HG02852 (cell line): Measurements from ENCODE around the gene ARHGAP31.
"Not testable (repeated sequence)": the region's sequence is repeated elsewhere in the genome, so short reads cannot be mapped to it uniquely, and the experiment has no call there.

Experiments
- ATAC-seq: cut with Tn5 transposase; IDR thresholded peaks from one replicate; pipeline ENCODE4 v1.9.1; 2021; ENCODE audit warnings: mild to moderate bottlenecking, moderate library complexity; ENCODE audit not compliant: unreplicated experiment

The ARHGAP31 gene

GRCh38 chr3:119318876-119319275, 24.7 kb downstream of the ARHGAP31 start:
- no peak for ATAC-seq

DNA sequence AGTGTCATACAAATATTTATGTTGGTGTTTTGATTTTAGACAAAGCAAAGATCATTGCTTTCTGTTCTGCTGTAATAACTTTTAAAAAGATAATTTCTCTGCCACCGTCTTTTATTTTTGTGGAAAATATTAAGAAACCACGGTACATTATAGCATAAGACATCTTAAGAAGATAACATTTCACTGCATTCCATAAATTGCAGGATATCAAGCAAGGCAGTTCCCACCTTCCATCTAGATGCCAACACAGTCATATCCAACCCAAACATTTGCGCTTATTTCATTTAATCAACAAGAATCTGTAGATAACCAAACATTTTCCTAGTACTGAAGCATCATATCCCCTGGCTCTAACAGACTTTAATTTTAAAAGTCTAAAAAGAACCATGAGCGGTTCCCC, 25.1 kb downstream of the ARHGAP31 start:
- no peak for ATAC-seq

DNA sequence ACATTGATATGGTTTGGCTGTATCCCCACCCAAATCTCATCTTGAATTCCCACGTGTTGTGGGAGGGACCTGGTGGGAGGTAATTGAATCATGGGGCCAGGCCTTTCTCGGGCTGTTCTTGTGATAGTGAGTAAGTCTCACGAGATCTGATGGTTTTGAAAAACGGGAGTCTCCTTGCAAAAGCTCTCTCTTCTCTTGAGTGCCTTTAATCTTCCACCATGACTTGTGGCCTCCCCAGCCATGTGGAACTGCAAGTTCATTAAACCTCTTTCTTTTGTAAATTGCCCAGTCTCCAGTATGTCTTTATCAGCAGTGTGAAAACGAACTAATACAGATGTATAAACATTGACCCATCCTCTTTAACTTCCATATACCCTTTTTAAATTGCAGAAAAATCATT, 26.6 kb downstream of the ARHGAP31 start:
- not testable (repeated sequence) for ATAC-seq

GRCh38 chr3:119322021-119322834, 28.0 kb downstream of the ARHGAP31 start:
- ATAC-seq = peak; percentile 29

DNA sequence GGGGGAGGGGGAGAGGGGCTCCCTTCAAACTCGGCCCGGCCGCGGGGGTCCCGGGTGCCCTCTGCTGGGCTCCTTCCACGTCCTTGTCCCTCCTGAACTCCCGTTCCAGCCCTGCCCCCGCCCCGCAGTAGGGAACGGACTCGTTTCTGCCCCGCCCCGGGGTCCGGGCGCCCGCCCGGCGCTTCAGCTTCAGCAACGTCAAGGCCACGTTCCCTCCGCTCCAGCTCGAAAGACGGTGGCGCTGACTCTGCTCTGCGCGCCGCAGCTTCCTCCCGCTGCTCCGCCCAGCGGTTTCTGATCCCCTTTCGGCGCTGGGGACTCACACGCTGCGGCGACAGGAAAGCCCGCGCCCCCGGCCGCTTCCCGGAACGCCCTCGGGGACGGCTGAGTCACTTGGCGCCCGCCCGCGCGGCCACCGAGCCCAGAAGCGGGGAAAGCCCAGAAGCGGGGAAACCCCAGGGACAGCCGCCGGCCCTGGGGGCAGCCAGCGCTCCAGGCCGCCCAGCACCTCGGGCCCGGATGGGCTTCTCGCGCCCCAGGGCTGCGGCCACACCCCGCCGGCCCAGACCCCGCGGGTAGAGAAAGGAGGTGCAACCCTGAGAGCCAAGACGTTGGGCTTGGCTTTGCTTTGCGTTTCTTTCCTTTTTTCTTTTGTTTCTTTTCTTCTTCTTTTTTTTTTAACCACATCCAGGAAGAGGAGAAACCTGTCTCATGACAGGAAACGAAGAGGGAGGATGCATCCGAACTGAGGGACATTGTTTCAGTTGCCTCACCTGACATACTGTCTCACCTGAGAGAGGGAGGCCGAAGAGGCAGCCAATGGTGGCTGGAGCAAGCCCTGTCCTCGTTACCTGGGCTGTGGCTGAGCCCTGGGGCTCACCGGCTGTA, 28.9 kb downstream of the ARHGAP31 start:
- ATAC-seq = peak; percentile 85

- no peak for ATAC-seq
Observed at GRCh38 chr3:119323723-119324085, 29.5 kb downstream of the ARHGAP31 start.

DNA sequence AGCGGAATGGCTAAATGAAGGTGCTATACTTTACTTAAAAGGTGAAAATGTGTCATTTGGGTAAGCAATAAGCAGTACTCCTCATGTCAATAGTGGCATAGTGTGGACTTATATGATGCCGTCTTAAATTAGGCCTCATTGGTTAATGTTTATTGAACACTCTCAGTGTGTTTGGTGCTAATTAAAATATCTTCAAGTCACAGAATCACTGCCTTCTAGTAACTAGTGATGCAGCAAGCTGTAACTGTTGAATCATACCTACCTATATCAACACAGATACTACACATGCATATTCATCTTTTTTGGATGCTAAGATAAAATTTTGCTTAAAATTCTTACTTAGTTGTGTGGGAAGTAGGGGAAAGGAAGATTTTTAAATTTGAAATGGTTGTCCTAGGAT, 30.7 kb downstream of the ARHGAP31 start:
- ATAC-seq = no peak

DNA sequence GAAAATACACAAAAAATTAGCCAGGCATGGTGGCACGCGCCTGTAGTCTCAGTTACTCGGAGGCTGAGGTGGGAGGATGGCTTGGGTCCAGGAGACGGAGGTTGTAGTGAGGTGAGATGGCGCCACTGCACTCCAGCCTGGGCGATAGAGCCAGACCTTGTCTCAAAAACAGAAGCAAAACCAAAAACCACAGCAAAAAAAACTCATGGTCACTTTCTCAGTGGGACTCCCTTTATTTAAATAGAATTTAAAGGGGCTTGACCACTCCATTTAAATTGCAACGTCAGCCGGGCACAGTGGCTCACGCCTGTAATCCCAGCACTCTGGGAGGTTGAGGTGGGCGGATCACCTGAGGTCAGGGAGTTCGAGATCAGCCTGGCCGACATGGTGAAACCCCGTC, 32.8 kb downstream of the ARHGAP31 start:
- no peak for ATAC-seq

DNA sequence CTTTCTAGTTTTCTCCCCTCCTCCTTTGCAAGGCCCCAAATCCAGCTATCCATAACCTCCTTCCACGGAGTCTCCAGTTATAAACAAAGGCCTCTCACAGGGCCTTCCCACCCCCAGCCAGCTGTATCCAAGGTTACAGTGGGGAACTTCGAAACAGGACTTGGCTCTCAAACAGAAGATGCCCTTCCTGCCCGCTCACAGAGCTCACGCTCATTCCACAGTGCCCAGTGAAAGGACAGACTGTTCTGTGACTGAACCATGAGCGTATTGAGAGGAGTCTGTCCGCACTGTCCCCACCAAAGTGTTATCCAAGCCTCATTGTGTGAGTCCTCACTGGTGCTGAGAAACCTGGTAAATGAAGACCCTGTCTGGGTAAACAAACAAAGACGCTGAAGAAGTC, 35.4 kb downstream of the ARHGAP31 start:
- no peak for ATAC-seq

GRCh38 chr3:119330181-119330580, 36.0 kb downstream of the ARHGAP31 start:
- no peak for ATAC-seq

- ATAC-seq = no peak
Observed at GRCh38 chr3:119330858-119331257, 36.7 kb downstream of the ARHGAP31 start.

DNA sequence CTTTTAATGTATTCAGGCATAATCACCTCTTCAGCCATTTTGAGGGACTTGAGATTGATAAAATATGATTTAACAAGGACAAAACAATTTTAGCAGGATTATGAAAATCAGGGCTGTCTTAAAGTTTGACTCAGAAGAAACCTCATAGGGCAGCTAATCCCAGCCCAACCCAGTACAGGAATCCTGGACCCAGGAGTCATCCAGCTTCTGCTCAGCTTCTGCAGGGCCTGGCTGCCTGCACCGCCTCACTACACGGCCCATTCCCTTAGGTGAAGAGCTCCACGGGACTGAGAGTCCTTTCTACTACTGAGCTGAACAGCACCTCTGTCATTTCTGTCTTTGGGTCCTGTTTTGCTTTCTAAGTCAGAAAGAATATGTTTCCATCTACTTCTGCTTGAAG, 37.5 kb downstream of the ARHGAP31 start:
- no peak for ATAC-seq

DNA sequence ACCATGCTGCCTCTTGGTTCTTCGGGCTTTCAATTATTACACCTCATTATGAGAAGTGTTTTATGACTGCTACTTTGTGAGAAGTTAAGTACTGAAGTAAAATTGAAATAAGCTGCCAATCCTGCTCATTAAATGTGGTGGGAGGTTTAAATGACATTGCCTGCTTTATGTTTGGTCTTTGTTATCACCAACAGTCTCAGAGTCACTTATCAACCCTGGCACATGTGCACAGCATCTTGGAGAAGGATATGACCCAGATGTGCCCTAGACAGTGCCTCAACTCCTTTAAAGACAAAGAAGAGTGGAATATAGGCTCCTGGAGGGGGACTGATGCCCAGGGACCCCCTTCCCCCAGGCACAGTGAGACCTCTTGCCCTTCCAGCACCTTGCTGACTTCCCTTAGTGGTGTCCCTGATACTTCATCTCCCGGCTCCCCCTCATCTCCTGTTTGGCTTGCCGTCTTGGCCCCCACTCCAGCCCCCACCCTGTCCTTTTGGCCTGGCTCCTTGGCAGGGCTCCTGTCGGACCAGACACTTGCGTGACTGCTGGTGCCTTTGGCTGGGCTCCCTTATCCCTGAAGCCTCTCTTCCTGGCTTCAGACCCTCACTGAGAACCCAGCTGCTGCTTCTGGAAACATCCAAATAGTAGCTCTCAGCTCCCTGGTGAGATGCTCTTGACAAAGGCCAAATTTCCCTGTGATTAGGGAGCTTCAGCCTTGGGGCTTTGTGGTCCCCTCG, 39.8 kb downstream of the ARHGAP31 start:
- no peak for ATAC-seq

GRCh38 chr3:119336823-119337222, 42.6 kb downstream of the ARHGAP31 start:
- no peak for ATAC-seq

DNA sequence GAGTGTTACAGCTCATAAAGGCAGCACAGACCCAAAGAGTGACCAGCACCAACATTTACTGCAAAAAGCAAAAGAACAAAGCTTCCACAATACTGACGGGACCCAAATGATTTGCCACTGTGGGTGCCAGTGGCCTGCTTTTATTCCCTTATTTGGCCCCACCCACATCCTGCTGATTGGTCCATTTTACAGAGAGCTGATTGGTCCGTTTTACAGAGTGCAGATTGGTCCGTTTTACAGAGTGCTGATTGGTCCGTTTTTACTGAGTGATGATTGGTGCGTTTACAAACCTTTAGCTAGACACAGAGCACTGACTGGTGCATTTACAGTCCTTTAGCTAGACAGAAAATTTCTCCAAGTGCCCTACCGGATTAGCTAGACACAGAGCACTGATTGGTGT, 43.2 kb downstream of the ARHGAP31 start:
- ATAC-seq = not testable (repeated sequence)

DNA sequence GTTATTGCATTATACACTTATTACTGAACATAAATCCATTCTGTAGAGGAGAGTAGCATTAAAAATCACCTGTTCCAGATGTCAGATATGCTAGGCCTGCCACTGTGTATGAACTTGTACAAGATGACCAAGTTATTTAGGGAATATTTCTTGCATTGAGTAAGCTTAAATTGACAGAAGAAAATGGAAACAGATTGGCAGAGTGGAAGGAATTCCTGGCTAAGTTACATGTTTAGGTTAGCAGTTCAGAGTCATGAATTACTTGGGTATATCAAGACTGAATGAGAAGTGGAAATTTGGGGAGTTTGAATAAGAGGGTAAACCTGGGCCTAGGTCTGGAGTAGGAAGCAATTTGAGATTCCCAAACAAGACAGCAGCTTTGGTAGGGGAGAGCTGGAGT, 44.6 kb downstream of the ARHGAP31 start:
- ATAC-seq = no peak

DNA sequence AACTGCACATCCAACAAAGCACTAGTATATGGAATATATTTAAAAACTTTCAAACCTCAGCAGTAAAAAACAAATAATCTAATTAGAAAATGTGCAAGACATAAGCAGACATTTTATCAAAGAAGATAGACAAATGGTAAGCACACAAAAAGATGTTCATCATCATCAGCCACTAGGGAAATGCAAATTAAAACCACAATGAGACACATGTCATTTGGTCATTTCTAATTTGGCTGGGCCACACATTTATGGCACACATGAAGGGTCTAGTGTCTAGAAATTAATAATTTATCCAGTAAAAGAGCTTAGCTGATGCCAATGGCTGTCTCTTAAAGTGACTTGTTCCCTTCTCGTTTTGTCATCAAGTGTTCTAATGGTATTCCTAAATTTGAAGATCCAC, 45.8 kb downstream of the ARHGAP31 start:
- ATAC-seq = no peak

DNA sequence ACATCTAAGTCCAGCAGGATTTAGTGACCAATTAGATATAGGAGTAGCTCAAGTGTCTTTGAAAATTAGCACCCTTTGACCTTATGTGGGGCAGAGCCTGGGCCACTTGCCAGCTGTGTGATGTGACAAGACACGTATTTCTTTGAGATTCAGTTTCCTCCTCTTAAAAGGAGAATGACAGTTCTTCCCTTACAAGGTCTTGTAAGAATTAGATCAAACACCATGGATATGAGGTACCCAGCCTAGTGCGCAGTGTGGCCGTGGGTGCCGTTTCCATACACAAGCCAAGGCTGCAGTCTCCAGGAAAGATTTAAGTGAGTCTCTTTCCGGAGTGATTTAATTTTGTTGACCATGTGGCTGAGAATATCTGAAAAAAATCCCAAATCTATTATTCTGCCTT, 46.3 kb downstream of the ARHGAP31 start:
- no peak for ATAC-seq

DNA sequence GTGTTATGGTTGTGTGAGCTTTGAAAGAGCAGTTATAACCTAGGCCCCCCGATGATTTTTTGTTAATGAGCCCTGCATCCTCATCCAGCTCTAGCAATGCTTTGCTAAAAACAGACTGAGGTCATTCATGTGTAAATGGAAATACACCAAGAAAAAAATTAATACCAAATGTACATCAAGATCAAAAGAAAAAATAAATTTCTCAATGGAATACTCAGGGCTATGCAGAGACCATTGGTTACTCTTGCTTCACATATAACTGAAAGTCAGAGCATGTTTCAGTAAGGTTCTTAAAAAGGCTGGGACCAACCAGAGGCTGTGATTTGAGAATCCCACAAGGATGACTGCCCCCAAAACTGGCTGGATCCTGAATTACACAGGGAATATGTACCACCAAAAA, 48.0 kb downstream of the ARHGAP31 start:
- ATAC-seq = no peak

GRCh38 chr3:119343719-119344118, 49.5 kb downstream of the ARHGAP31 start:
- ATAC-seq = peak; percentile 84

DNA sequence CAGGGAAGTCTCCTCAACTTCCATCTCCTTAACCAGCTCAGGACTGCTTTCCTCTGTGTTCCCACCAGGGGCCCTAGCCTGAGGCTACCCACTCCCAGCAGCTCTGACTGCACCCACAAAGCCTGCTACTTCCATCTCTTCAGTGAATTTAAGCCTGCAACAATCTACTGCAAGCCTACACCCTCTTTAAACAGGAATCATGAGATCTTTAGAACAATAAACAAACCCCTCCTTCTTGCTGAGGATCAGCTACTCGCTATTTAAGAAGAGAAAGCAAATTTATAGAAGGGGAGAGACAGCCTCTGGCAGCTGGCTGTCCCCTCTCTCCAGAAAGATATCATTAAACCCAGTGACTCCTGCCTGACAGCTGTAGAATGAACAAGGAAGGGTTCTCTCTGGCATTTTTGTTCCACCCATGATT, 51.9 kb downstream of the ARHGAP31 start:
- no peak for ATAC-seq
